ENCODE measurements around the gene ZNF532. TPM values are rescaled to one million over a fixed set of nuclear protein-coding genes. Genes with fewer than 3 reads are reported as not detected.

ZNF532 gene
- total and polyA plus RNA-seq, 9 of the 15 experiments (the other 6 are each of a cell fraction or from before 2014, with no cell fraction given), result 0.42 TPM; not detected in 8

DNA sequence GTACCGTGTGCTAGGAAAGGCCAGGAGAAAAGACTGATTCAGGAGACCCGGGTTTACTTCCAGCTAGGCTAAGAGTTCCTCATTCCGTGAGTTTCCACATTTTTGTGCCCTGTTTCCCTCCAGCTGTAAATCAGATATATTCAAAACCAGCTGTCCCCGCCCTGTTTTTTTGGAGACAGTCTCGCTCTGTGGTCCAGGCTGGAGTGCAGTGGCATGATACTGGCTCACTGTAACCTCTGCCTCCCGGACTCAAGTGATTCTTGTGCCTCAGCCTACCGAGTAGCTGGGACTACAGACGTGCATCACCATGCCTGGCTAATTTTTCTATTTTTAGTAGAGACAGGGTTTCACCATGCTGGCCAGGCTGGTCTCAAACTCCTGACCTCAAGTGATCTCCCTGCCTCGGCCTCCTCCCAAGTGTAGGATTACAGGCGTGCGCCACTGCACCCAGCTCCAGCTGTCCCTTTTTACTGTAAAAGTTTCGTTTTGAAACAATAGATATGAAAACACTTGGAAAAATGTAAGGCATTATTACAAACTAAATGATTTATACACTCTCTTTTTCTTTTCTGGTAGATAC is 162.2 kb downstream of the ZNF532 start (continued):
- TF ChIP-seq, protein P1, sequence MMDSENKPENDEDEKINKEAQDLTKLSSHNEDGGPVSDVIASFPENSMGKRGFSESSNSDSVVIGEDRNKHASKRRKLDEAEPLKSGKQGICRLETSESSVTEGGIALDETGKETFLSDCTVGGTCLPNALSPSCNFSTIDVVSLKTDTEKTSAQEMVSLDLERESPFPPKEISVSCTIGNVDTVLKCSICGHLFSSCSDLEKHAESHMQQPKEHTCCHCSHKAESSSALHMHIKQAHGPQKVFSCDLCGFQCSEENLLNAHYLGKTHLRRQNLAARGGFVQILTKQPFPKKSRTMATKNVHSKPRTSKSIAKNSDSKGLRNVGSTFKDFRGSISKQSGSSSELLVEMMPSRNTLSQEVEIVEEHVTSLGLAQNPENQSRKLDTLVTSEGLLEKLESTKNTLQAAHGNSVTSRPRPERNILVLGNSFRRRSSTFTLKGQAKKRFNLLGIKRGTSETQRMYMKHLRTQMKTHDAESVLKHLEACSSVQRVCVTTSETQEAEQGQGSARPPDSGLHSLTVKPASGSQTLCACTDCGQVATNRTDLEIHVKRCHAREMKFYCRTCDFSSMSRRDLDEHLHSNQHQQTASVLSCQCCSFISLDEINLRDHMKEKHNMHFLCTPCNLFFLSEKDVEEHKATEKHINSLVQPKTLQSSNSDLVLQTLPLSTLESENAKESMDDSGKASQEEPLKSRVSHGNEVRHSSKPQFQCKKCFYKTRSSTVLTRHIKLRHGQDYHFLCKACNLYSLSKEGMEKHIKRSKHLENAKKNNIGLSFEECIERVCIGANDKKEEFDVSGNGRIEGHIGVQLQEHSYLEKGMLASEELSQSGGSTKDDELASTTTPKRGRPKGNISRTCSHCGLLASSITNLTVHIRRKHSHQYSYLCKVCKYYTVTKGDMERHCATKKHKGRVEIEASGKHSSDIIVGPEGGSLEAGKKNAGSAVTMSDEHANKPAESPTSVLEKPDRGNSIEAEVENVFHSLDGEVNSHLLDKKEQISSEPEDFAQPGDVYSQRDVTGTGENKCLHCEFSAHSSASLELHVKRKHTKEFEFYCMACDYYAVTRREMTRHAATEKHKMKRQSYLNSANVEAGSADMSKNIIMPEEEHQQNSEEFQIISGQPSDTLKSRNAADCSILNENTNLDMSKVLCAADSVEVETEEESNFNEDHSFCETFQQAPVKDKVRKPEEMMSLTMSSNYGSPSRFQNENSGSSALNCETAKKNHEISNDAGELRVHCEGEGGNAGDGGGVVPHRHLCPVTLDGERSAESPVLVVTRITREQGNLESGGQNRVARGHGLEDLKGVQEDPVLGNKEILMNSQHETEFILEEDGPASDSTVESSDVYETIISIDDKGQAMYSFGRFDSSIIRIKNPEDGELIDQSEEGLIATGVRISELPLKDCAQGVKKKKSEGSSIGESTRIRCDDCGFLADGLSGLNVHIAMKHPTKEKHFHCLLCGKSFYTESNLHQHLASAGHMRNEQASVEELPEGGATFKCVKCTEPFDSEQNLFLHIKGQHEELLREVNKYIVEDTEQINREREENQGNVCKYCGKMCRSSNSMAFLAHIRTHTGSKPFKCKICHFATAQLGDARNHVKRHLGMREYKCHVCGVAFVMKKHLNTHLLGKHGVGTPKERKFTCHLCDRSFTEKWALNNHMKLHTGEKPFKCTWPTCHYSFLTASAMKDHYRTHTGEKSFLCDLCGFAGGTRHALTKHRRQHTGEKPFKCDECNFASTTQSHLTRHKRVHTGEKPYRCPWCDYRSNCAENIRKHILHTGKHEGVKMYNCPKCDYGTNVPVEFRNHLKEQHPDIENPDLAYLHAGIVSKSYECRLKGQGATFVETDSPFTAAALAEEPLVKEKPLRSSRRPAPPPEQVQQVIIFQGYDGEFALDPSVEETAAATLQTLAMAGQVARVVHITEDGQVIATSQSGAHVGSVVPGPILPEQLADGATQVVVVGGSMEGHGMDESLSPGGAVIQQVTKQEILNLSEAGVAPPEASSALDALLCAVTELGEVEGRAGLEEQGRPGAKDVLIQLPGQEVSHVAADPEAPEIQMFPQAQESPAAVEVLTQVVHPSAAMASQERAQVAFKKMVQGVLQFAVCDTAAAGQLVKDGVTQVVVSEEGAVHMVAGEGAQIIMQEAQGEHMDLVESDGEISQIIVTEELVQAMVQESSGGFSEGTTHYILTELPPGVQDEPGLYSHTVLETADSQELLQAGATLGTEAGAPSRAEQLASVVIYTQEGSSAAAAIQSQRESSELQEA (IDR thresholded peaks at IDR 0.05; ENCODE audit: low read depth), result no peak
- TF ChIP-seq, protein P2, sequence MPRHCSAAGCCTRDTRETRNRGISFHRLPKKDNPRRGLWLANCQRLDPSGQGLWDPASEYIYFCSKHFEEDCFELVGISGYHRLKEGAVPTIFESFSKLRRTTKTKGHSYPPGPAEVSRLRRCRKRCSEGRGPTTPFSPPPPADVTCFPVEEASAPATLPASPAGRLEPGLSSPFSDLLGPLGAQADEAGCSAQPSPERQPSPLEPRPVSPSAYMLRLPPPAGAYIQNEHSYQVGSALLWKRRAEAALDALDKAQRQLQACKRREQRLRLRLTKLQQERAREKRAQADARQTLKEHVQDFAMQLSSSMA (CRISPR knock-in tag; IDR thresholded peaks at IDR 0.05), result no peak
- TF ChIP-seq JUNB (CRISPR knock-in tag; conservative IDR thresholded peaks at IDR 0.05), result no peak
- TF ChIP-seq ZNF140 (CRISPR knock-in tag; IDR thresholded peaks at IDR 0.05), result no peak
- TF ChIP-seq ZC3H8 (IDR thresholded peaks at IDR 0.05), result no peak
- TF ChIP-seq PRMT5 (CRISPR knock-in tag; IDR thresholded peaks at IDR 0.05), result no peak
- TF ChIP-seq ZNF175 (CRISPR knock-in tag; IDR thresholded peaks at IDR 0.05; ENCODE audit: low read depth), result no peak
- TF ChIP-seq ETV5 (CRISPR knock-in tag; IDR thresholded peaks at IDR 0.05; ENCODE audit: low read depth), result no peak
